GM21390 (cell line): Measurements from ENCODE around the gene APOC3.
"Not testable (repeated sequence)": the region's sequence is repeated elsewhere in the genome, so short reads cannot be mapped to it uniquely, and the experiment has no call there.

ENCODE experiments used
- ATAC-seq: cut with Tn5 transposase; IDR thresholded peaks from one replicate; pipeline ENCODE4 v1.9.1; 2021; ENCODE audit not compliant: unreplicated experiment

Gene APOC3

DNA sequence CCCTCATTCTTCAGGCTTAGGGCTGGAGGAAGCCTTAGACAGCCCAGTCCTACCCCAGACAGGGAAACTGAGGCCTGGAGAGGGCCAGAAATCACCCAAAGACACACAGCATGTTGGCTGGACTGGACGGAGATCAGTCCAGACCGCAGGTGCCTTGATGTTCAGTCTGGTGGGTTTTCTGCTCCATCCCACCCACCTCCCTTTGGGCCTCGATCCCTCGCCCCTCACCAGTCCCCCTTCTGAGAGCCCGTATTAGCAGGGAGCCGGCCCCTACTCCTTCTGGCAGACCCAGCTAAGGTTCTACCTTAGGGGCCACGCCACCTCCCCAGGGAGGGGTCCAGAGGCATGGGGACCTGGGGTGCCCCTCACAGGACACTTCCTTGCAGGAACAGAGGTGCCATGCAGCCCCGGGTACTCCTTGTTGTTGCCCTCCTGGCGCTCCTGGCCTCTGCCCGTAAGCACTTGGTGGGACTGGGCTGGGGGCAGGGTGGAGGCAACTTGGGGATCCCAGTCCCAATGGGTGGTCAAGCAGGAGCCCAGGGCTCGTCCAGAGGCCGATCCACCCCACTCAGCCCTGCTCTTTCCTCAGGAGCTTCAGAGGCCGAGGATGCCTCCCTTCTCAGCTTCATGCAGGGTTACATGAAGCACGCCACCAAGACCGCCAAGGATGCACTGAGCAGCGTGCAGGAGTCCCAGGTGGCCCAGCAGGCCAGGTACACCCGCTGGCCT is 641 bp downstream of the APOC3 start:
- no peak for ATAC-seq

- no peak for ATAC-seq
These were observed 2.2 kb downstream of the APOC3 start for GRCh38 chr11:116831790-116832349.

GRCh38 chr11:116832350-116833290 is 2.9 kb downstream of the APOC3 start:
- no peak for ATAC-seq

DNA sequence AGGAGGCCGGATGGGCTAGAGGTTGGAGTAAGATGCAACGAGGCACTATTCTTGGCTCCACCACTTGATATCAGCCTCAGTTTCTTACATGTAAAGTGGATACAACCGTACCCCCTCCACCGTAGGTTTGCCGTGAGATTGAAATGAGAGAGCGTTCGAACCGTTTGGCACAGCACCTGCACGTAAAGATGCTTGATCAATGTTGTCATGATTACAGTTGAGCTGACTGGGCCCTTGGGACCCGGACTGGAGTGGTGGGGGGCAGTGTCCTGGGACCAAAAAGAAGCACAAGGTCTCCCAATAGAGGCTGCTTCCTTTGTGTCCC is 3.7 kb downstream of the APOC3 start:
- ATAC-seq, result no peak

DNA sequence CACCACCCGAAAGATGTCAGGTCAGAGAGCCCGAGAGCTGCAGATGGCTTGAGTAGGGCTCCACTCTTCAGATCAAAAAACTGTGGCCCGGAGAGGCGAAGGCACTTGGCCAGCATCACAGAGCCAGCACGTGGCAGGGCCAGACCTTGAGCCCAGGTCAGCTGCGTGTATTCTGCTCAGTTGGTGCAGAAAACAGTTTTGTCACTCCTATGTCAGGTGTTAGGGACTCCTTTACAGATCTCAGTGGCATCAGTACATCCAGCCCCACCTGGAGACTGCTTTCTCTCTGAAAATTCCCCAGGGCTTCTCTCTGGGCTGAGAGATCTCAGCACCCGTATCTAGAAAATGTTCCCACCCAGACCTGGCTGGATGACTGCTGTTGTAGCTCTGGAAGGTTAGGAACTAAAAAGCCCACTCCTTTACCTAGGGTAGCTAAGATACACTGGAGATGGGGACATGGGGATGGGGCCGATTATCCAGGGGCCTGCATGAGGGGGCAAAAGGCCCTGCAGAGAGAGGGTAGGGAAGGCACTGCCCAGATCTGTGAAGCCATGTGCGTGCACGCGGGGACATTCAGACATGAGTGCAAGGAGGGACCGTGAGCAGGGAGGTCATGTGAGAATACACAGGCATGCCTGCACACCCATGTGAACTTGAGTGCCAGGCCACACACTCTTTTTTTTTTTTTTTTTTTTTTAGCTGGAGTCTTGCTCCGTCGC is 4.3 kb downstream of the APOC3 start:
- no peak for ATAC-seq

GRCh38 chr11:116834535-116835041 is 4.9 kb downstream of the APOC3 start:
- ATAC-seq, result not testable (repeated sequence)

DNA sequence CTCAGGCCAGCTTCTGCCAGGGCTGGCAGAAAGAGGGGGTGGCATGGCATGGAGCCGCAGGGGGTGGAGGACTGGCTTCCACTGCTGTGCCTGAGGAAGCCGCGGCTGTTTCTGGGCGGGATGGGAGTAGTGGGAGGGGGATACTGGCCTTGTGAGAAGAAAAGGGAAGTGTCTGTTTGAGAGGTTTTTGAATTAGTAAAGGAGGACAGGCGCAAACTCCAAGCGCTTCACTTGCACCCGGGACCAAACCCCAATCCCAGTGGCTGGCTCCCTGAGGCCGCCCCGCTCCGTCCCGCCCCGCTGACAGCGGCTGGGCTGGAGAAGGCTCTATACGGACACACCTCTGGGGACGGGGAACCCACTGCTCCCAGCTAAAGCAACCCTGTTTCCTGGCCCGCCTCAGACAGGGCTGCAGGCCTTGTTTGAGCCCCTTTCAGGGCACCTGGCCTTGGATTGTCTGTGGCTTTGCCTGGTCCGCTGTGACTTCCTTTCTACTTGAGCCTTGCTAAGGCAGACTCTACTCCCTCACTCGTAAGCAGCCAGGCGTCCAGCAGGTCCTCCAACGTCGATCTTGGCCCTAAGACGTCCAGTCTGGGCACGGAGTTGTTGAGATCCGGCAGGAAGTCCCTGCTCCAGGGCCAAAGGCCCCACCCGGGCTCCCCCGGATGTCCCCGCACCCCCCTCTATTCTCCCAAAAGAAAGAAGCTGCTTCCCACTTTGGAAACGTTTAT is 5.5 kb downstream of the APOC3 start:
- peak; percentile 34 for ATAC-seq

GRCh38 chr11:116835791-116836631 is 6.3 kb downstream of the APOC3 start:
- peak; percentile 78 for ATAC-seq

DNA sequence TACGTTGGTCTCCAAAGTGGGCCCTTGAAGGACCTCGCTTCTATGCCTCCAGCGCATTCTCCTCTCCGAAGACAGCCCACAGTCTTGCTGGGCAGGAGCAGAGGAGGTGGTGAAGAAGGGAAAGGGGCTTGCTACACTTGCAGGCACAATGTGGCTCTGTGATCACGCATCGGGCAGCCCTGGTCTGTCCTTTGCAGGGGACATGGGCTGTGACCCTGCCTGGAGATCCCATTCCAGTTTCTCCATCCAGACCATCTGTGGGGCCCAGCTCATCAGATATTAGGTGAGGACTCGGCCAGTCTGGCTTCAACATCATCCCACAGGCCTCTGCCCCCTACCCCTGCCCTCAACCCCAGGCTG is 6.9 kb downstream of the APOC3 start:
- no peak for ATAC-seq

GRCh38 chr11:116837231-116838091 is 7.8 kb downstream of the APOC3 start, which contains the start of gene APOA1:
Gene APOA1 (minus strand): TSS chr11:116837622. CDS start chr11:116837387, 235 bp downstream.
- no peak for ATAC-seq

DNA sequence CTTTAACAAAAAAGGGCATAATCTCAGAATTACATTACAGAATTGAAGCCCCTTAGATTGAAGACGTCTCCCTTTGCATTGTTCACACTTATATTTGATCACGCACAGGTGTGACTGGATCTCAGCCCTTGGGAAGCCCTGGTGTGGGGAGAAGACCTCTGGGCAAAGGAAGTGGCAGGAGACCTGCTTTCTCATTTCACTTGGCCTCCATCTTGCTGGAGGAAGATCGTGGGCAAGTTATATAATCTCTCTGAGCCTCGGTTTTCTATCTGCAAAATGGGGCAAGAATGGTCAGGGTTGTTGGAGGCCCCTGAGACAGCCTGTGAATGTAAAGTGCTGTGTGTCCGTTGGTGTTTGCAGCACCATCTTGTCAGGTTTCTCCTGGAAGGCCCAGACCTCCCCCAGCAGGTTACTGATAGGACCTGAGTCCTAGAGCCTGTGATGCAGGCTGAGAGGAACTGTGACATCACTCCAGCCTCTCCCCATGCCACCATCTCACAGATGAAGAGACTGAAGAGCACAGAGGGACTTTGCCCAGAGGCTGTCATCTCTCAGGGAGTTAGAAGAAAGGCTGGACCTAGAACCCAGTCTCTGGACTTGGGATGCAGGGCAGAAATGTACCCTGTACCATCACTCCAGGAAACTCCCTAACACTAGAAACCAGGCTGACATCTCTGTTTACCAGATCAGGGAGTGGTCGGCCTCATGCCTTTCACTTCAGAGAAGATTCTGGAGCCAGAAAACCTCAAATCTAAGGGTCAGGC is 8.8 kb downstream of the APOC3 start:
- no peak for ATAC-seq

DNA sequence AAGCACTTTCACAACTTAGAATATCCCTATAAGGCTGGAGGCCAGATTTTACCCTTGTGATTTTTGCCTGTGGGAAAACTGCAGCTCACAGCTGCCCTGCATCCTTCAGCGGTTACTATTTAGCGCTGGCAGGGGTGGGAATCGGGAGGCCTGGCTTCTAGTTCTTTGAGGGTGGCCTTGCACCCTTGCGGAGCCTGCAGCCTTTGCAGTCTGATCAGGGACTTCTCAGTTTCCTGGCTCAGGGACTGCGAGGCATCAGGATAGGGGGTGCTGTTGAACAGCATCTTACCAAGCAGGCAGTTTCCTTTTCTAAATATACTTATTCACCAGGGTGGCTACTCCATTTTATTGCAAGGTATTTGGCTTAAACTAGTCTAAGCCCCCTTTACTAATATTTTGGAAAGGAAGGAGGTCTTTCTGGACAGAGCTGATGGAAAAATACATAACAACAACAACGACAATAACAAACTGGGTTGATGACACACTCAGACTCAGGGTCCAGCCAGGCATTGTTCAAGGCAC is 10.6 kb downstream of the APOC3 start:
- ATAC-seq, result no peak

DNA sequence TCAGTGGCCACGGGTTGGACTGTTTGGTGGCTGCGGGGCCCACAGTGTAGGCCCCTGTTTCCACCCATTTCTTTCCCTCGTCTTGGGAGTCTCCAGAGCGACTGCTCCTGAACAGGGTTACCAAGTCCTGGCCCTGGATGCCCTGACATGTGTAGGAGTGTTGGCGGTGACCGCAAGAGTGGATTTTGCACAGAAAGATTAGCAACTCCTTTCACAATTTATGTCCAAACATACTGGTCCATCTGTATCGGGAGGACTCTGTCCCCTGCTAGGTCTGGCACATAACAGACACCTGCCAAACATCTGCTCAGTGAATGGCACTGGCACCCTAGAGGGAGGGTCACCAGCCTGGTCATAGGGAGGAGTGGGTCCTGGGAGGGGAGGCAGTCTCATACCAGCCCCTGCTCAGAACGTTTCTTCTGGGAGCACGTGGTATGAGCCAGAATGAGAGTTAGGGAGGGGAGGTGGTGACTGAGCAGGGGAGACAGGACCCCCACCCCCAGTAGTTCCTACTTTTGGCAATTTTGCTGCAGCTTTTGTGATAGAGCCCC is 11.1 kb downstream of the APOC3 start:
- no peak for ATAC-seq

- no peak for ATAC-seq
These were observed 12.4 kb downstream of the APOC3 start for GRCh38 chr11:116842117-116842516.

DNA sequence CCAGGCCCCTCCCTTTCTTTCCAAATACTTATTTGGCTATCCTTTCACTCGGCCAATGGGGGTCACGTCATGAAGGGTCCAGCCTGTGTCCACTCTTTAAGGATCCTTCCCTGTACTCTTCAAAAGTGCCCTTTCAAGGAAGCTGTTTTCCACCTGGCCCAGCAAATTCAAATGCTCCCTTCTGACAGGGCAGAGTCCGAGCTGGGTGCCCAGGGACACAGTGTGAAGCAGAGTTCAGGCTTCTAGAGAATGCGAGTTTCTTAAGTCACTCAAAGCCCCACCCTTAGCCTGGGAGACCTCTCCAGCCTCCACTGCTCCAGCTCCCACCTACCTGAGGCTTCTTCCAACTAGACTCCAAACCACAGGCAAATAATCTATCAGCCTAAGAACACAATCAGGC is 13.2 kb downstream of the APOC3 start:
- ATAC-seq, result no peak

GRCh38 chr11:116843661-116844060 is 14.0 kb downstream of the APOC3 start:
- ATAC-seq, result no peak

DNA sequence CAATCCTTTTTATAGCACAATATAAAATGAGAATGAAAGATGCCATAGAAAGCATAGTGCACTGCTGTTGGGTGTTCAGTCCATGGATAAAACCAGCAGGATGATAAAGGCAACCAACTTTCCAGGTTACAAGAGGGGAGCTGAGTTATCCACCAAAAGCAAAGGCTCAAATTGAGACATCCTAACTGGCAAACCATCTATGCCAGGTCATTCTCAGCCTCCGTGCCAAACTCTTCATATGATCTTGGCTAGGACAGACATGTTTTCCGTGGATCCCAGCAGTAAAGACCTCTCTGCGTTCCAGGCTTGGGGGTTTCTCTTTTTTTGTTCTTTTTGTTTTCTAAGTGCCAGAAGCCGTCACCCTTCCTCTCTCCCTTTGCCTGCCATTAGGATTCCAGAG is 15.0 kb downstream of the APOC3 start:
- ATAC-seq, result no peak
